Measurements from ENCODE around the gene FCRLB. TPM values are rescaled to one million over a fixed set of nuclear protein-coding genes. Genes with fewer than 3 reads are reported as not detected.
A peak's percentile ranks its signal among the peaks of the same experiment; 100 is the strongest.

The FCRLB gene
- total and polyA plus RNA-seq, 2 of the 13 experiments (the other 11 are each of a cell fraction or from before 2014, with no cell fraction given) = 0.08 to 0.11 TPM

- TF ChIP-seq EHMT2 (IDR thresholded peaks at IDR 0.05; ENCODE audit: borderline replicate concordance, low read depth, low read length) (peak; percentile 56; the same call in 1 of the 2 replicates), ZSCAN21 (CRISPR knock-in tag; IDR thresholded peaks at IDR 0.05; ENCODE audit: borderline replicate concordance) (no peak), ZNF333 (CRISPR knock-in tag; IDR thresholded peaks at IDR 0.05; ENCODE audit: borderline replicate concordance) (no peak), ZFP36L2 (CRISPR knock-in tag; IDR thresholded peaks at IDR 0.05) (no peak), ZNF644 (CRISPR knock-in tag; IDR thresholded peaks at IDR 0.05; ENCODE audit: low read depth) (peak; percentile 97), ZSCAN12 (CRISPR knock-in tag; IDR thresholded peaks at IDR 0.05) (no peak), ZBED4 (CRISPR knock-in tag; IDR thresholded peaks at IDR 0.05; ENCODE audit: borderline replicate concordance) (no peak), ZNF773 (CRISPR knock-in tag; IDR thresholded peaks at IDR 0.05; ENCODE audit: borderline replicate concordance) (no peak), XRCC5 (optimal IDR thresholded peaks at IDR 0.05; ENCODE audit: low read length) (no peak), SIX1 (CRISPR knock-in tag; IDR thresholded peaks at IDR 0.05; ENCODE audit: borderline replicate concordance) (no peak), GPBP1L1 (CRISPR knock-in tag; IDR thresholded peaks at IDR 0.05) (no peak), ZSCAN25 (CRISPR knock-in tag; IDR thresholded peaks at IDR 0.05) (no peak), KAT8 (CRISPR knock-in tag; IDR thresholded peaks at IDR 0.05) (peak; percentile 79; the same call in 1 of the 2 replicates), SKI (IDR thresholded peaks at IDR 0.05; ENCODE audit: partially characterized antibody) (peak; percentile 98), HNRNPH1 (optimal IDR thresholded peaks at IDR 0.05; ENCODE audit: low read depth, low read length) (no peak), SNAPC5 (CRISPR knock-in tag; IDR thresholded peaks at IDR 0.05; ENCODE audit: borderline replicate concordance) (no peak), CENPT (CRISPR knock-in tag; IDR thresholded peaks at IDR 0.05; ENCODE audit: low read depth) (no peak), NAIF1 (CRISPR knock-in tag; IDR thresholded peaks at IDR 0.05; ENCODE audit: borderline replicate concordance) (no peak), ZNF382 (CRISPR knock-in tag; IDR thresholded peaks at IDR 0.05; ENCODE audit: borderline replicate concordance) (no peak), ZNF460 (CRISPR knock-in tag; IDR thresholded peaks at IDR 0.05; ENCODE audit: borderline replicate concordance) (peak; percentile 19; the same call in 1 of the 2 replicates), ZNF232 (CRISPR knock-in tag; IDR thresholded peaks at IDR 0.05; ENCODE audit: borderline replicate concordance) (no peak), ZC3H13 (CRISPR knock-in tag; IDR thresholded peaks at IDR 0.05) (no peak), MED1 (CRISPR knock-in tag; IDR thresholded peaks at IDR 0.05) (peak; percentile 71), ZNF772 (CRISPR knock-in tag; IDR thresholded peaks at IDR 0.05) (0 out of 2 replicates have a peak, but pooled peaks have one; percentile 38), IKZF4 (CRISPR knock-in tag; IDR thresholded peaks at IDR 0.05; ENCODE audit: borderline replicate concordance, low read depth, not compliant biosample characterization) (no peak), KLF6 (CRISPR knock-in tag; IDR thresholded peaks at IDR 0.05) (0 out of 2 replicates have a peak, but pooled peaks have one; percentile 55), ERF (CRISPR knock-in tag; IDR thresholded peaks at IDR 0.05) (peak; percentile 65; the same call in 1 of the 2 replicates)
Measured at GRCh38 chr1:161702250-161702649, 19.1 kb upstream of the FCRLB start (continued).

All from HepG2 (cell line).